ENCODE results near the gene TEX101. TPM values are rescaled to one million over a fixed set of nuclear protein-coding genes. Genes with fewer than 3 reads are reported as not detected.

The TEX101 gene
- polyA plus RNA-seq, 4 donors, result 0.11 TPM; not detected in 3

- DNase-seq (ENCODE audit: low read depth in 4 of 4, low spot score in 3 of 4), result no peak
These were observed 53.0 kb downstream of the TEX101 start for GRCh38 chr19:43467730-43468129.

Other genes with a start within 250 kb of the TEX101 start
- gene PSG5, start 228.4 kb upstream of the TEX101 start, polyA plus RNA-seq (ENCODE audit: insufficient read length in 4 of 4), result under 1 TPM in 1 of 4 donors, not detected in 3; 0.27 TPM
- gene PSG4, start 209.3 kb upstream of the TEX101 start, polyA plus RNA-seq (ENCODE audit: insufficient read length in 4 of 4), result under 1 TPM in 1 of 4 donors, not detected in 3; 0.27 TPM
- gene PSG9, start 145.4 kb upstream of the TEX101 start, polyA plus RNA-seq (ENCODE audit: insufficient read length in 4 of 4), result under 1 TPM in 1 of 4 donors, not detected in 3; 0.16 TPM
- under 1 TPM in 3 of 4 donors, not detected in 1; 0.40 to 0.66 (median 0.46) TPM for gene CD177, start 61.2 kb upstream of the TEX101 start, polyA plus RNA-seq (ENCODE audit: insufficient read length in 4 of 4)
- gene LYPD3, start 50.7 kb downstream of the TEX101 start, polyA plus RNA-seq (ENCODE audit: insufficient read length in 4 of 4), result 1 to 10 TPM; 1.3 to 4.1 (median 2.7) TPM
- gene PHLDB3, start 89.9 kb downstream of the TEX101 start, polyA plus RNA-seq (ENCODE audit: insufficient read length in 4 of 4), result 10 to 100 TPM in 1 of 4 donors, 1 to 10 TPM in 3; 6.2 to 11.6 (median 8.2) TPM
- gene ETHE1, start 112.3 kb downstream of the TEX101 start, polyA plus RNA-seq (ENCODE audit: insufficient read length in 4 of 4), result 10 to 100 TPM; 22.2 to 30.4 (median 25.6) TPM
- gene ZNF575, start 118.3 kb downstream of the TEX101 start, polyA plus RNA-seq (ENCODE audit: insufficient read length in 4 of 4), result 1 to 10 TPM; 2.1 to 5.8 (median 2.4) TPM
- gene XRCC1, start 160.6 kb downstream of the TEX101 start, polyA plus RNA-seq (ENCODE audit: insufficient read length in 4 of 4), result 10 to 100 TPM; 49.1 to 67.6 (median 57.3) TPM
- 10 to 100 TPM; 15.6 to 21.0 (median 18.8) TPM for gene PINLYP, start 160.9 kb downstream of the TEX101 start, polyA plus RNA-seq (ENCODE audit: insufficient read length in 4 of 4)
- gene IRGQ, start 181.2 kb downstream of the TEX101 start, polyA plus RNA-seq (ENCODE audit: insufficient read length in 4 of 4), result 10 to 100 TPM; 12.0 to 22.0 (median 17.2) TPM
- gene ZNF576, start 181.7 kb downstream of the TEX101 start, polyA plus RNA-seq (ENCODE audit: insufficient read length in 4 of 4), result 10 to 100 TPM in 3 of 4 donors, 1 to 10 TPM in 1; 9.8 to 12.5 (median 11.2) TPM
- gene SRRM5, start 197.2 kb downstream of the TEX101 start, polyA plus RNA-seq (ENCODE audit: insufficient read length in 4 of 4), result 1 to 10 TPM in 2 of 4 donors, under 1 TPM in 2; 0.41 to 2.3 (median 1.2) TPM
- 100 to 1,000 TPM in 1 of 4 donors, 10 to 100 TPM in 3; 75.2 to 118 (median 83.7) TPM for gene ZNF428, start 204.7 kb downstream of the TEX101 start, polyA plus RNA-seq (ENCODE audit: insufficient read length in 4 of 4)
- 10 to 100 TPM; 30.7 to 54.3 (median 43.1) TPM for gene CADM4, start 225.0 kb downstream of the TEX101 start, polyA plus RNA-seq (ENCODE audit: insufficient read length in 4 of 4)

All from left renal pelvis (tissue), 4 donors.